C4-2B (cell line): Measurements from ENCODE around the gene ATF3.

Source experiments
- ZFX ChIP-seq: fragments of 450-650 bp; IDR thresholded peaks from 2 replicates; pipeline ENCODE4 v1.6.1; 2017
- TF ChIP-seq, protein P1 (sequence below): fragments of 450-650 bp; conservative IDR thresholded peaks from 2 replicates; pipeline ENCODE4 v1.5.1; 2017; ENCODE audit warnings: mild to moderate bottlenecking

GRCh38 chr1:212586206-212587015 is 22.1 kb upstream of the ATF3 start:
- TF ChIP-seq, protein P1, sequence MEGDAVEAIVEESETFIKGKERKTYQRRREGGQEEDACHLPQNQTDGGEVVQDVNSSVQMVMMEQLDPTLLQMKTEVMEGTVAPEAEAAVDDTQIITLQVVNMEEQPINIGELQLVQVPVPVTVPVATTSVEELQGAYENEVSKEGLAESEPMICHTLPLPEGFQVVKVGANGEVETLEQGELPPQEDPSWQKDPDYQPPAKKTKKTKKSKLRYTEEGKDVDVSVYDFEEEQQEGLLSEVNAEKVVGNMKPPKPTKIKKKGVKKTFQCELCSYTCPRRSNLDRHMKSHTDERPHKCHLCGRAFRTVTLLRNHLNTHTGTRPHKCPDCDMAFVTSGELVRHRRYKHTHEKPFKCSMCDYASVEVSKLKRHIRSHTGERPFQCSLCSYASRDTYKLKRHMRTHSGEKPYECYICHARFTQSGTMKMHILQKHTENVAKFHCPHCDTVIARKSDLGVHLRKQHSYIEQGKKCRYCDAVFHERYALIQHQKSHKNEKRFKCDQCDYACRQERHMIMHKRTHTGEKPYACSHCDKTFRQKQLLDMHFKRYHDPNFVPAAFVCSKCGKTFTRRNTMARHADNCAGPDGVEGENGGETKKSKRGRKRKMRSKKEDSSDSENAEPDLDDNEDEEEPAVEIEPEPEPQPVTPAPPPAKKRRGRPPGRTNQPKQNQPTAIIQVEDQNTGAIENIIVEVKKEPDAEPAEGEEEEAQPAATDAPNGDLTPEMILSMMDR, result no peak
- TF ChIP-seq ZFX, result no peak
